Right atrium auricular region (tissue), 2 donors: ENCODE data around the gene SNX9. TPM values are rescaled to one million over a fixed set of nuclear protein-coding genes. Genes with fewer than 3 reads are reported as not detected.

Experiments used
- DNase-seq: peaks from one replicate; pipeline ENCODE4 v3.0.0-alpha.2; 2019; ENCODE audit warnings: low spot score
- H3K27ac ChIP-seq, 2 donors: fragments of 200-600 bp; sonication (generic); 1 replicate in 1 of 2; 2 replicates in 1 of 2; pipeline ENCODE4 v1.5.1; 2016 to 2019
- H3K27me3 ChIP-seq, 2 donors: fragments of 200-600 bp; sonication (generic); one replicate each; pipeline versions ENCODE4 v1.5.1 to v1.6.0; 2017 to 2019
- H3K36me3 ChIP-seq: fragments of 200-600 bp; sonication (generic); one replicate; pipeline ENCODE4 v1.5.1; 2016
- H3K4me1 ChIP-seq, 2 donors: fragments of 200-600 bp; sonication (generic); one replicate each; pipeline versions ENCODE4 v1.5.1 to v1.6.0; 2017 to 2019
- H3K4me3 ChIP-seq, 2 donors: fragments of 200-600 bp; sonication (generic); 1 replicate in 1 of 2; 2 replicates in 1 of 2; pipeline ENCODE4 v1.5.1; 2017 to 2019; ENCODE audit warnings: mild to moderate bottlenecking in 1 of 2, moderate library complexity in 1 of 2
- H3K9me3 ChIP-seq, 2 donors: fragments of 200-600 bp; sonication (generic); one replicate each; pipeline ENCODE4 v1.5.1; 2019
- total RNA-seq, 2 donors: library from RNA; depleted of rRNA; stranded (reverse); fragments of >200 nt; gene quantifications; one replicate each; pipeline ENCODE4 v1.1.0, GENCODE V29; 2016
- TF ChIP-seq, protein P1 (sequence below), 2 donors: fragments of 200-600 bp; sonication (generic); IDR thresholded peaks; one replicate each; pipeline ENCODE4 v1.5.1; 2019; ENCODE audit warnings: antibody characterized with exemption in 2 of 2

The SNX9 gene
- total RNA-seq, 2 donors from 2014 or later: 26.6 to 39.4 TPM

DNA sequence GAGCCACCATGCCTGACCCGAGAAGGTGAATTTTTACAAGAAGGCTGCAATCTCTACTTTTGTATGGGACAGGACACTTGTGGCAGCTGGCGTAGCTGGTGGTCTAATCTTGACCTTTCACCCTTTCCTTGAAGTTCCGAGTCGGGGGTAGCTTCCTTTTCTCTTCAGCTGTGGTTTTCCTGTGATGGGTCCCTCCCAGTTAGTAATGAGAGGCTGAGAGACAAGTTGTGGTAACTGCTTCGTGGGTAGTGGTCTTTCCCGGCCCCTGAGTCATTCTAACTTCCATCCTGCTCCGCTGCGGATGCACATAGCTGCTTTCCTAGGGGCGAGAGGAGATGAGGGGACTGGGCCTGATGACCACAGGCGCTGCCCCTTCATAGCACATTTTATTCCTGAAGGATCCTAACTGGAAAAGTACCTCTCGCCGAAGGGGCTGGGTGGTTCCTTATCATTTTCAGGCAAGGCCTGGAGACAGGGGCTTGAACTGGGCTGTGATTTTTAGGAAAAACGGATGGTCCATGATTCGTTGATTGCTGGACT lies 161.7 kb downstream of the SNX9 start:
- Histone ChIP-seq H3K27me3 (no peaks in the 10 kb centered on the region), H3K9me3 (no peaks in the 10 kb centered on the region), H3K4me3 (no peak overlapping the region), H3K4me1 (peaks cover 0 to 21% of the 10 kb centered on the region in 2 donors), H3K36me3 (no peaks in the 10 kb centered on the region), H3K27ac (no peak overlapping the region)
- no peak for DNase-seq
- TF ChIP-seq, protein P1, sequence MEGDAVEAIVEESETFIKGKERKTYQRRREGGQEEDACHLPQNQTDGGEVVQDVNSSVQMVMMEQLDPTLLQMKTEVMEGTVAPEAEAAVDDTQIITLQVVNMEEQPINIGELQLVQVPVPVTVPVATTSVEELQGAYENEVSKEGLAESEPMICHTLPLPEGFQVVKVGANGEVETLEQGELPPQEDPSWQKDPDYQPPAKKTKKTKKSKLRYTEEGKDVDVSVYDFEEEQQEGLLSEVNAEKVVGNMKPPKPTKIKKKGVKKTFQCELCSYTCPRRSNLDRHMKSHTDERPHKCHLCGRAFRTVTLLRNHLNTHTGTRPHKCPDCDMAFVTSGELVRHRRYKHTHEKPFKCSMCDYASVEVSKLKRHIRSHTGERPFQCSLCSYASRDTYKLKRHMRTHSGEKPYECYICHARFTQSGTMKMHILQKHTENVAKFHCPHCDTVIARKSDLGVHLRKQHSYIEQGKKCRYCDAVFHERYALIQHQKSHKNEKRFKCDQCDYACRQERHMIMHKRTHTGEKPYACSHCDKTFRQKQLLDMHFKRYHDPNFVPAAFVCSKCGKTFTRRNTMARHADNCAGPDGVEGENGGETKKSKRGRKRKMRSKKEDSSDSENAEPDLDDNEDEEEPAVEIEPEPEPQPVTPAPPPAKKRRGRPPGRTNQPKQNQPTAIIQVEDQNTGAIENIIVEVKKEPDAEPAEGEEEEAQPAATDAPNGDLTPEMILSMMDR (IDR thresholded peaks at IDR 0.05): no peak

DNA sequence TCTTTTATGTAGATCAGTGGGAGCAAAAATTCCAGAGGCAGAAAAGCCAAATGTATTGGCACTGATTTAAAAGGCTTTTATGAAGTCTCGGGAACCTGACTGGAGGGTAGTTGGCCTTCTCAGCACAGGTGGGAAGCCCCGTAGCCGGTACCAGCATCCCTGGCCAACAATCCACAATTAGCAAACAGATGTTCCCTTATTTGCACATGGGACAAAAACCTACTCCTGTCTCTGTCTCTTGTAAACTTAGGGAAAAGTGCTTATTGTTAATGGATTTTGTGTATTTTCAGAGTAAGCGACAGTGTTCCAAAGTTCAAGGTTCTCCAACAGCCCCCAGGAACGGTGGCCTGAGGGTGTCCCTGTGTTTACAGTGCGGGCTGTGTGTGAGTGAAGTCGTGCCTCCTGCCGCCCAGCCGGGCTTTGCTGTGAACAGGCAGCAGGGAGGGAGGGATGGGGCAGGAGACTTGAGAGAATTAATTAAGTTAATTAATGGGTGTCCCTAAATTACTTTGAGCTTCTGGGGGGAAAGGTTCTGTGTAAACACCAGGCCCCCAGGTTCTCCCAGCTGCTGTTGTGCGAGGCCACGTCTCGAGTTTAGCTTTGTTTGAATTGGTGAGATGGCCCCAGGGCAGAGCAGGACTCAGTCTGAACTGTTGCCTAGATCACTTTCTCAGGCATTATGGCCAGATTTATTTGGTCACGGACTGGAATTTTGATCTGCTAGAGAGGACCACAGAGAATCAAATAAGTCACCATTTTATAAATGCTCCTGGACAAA lies 162.5 kb downstream of the SNX9 start:
- DNase-seq: no peak
- Histone ChIP-seq H3K9me3 (no peaks in the 10 kb centered on the region), H3K27ac (no peak overlapping the region), H3K27me3 (no peaks in the 10 kb centered on the region), H3K36me3 (no peaks in the 10 kb centered on the region), H3K4me1 (peaks cover 0 to 29% of the 10 kb centered on the region in 2 donors), H3K4me3 (no peak overlapping the region)
- TF ChIP-seq, protein P1 (IDR thresholded peaks at IDR 0.05): no peak

DNA sequence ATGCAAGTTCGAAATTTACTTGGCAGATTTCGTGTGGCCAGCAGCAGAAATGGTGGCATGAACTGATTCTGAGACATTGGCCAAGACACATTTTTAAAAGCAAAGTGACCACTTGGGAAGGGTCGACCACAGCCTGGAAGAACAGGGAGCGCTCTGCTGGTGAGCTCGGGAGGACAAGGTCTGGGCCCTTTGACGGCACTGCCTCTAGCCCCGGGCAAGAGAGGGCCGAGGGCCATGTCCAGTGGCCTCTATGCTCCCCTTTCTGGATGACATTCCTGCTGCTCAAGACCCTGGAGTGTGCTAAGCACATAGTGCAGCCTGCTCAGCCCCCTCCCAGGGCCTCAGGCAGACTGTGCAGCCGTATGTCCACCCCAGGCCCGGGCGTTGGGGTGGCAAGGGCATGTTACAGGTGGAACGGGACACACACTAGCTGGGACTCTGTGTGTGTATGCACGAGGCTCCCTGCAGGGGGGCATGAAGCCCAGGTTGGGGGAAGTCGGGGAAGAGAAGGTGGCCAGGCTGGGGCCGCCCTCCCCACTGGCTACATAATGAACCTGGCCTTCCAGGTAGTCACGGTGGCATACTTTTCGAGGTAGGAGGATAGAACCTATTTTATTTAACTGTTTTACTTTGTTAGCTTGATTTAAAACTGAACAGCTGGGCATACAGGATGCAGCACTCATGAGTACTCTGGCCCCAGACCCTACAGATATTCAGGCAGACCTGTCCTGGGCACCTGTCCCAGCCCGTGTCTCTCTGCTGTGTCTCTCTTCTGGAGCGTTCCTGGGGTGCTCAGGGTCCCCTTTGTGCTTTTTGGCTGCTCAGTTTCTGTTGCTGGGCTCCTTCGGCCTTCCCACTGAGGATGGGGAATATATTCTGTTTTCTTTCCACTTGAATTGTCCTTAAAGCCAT lies 165.0 kb downstream of the SNX9 start:
- Histone ChIP-seq H3K4me3 (no peak overlapping the region), H3K9me3 (no peaks in the 10 kb centered on the region), H3K27ac (peak overlapping the region; percentile 30 to 63), H3K27me3 (no peaks in the 10 kb centered on the region), H3K4me1 (peaks cover 0 to 17% of the 10 kb centered on the region in 2 donors), H3K36me3 (no peaks in the 10 kb centered on the region)
- DNase-seq: no peak
- TF ChIP-seq, protein P1 (IDR thresholded peaks at IDR 0.05): no peak

DNA sequence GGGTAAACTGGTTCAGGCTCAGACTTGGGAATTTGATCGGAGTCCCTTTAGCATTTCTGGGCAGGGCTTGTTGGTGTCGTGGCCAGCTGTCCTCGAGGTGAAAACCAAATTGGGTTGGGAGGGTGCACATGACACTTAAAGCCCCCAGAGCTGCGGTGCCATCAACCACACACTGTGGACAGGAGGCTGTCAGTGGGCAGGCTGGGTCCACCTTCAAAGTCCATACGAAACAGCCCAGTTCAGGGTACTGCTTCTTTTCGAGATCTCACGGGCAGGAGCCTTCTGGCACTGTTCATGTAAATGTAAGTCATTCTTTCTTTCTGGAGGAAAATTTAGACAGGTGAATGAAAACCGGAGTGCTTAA lies 165.6 kb downstream of the SNX9 start:
- no peak overlapping the region for H3K4me3 ChIP-seq
- H3K4me1 ChIP-seq: peaks cover 0 to 17% of the 10 kb centered on the region in 2 donors
- TF ChIP-seq, protein P1 (IDR thresholded peaks at IDR 0.05): no peak
- peak overlapping the region; percentile 30 to 63 for H3K27ac ChIP-seq
- H3K27me3 ChIP-seq: no peaks in the 10 kb centered on the region
- no peaks in the 10 kb centered on the region for H3K36me3 ChIP-seq
- no peak for DNase-seq
- H3K9me3 ChIP-seq: no peaks in the 10 kb centered on the region

DNA sequence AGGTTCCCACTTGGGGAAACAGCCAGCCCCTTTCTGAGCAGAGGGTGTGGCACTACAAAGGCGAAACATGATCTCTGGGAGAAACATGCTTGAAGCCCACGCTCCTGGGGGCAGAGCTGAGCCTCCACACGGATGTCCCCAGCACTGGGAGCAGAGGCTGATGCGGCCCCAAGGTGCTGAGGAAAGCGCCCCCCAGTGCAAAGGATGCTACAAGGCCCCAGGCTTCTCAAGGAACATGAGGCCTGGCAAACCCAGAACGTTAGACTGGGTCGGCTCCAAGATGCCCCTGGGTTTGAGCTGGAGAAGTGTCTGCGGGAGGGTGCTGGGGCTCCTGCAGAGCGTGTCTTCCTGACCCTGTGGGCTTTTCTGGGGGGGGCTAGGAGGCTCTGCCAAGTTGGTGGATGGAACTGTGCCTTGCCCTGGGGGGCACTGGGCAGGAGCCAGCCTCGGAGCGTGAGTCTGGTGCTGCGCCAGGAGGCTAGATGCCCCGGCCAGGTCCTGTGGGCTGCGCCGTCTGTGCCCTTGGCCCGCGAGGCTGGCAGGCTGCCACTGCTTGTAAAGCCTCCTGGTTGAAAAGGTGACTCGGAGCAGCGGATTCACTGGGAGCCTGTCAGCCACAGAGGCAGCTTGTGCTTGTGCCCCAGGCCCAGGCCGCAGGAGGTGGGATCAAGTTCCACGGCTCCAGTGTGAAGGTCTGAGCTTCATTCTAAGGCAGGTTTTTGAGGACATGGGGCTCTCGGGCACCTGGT lies 166.7 kb downstream of the SNX9 start:
- Histone ChIP-seq H3K9me3 (no peaks in the 10 kb centered on the region), H3K27me3 (no peaks in the 10 kb centered on the region), H3K36me3 (no peaks in the 10 kb centered on the region), H3K4me3 (no peak overlapping the region), H3K4me1 (peaks cover 0 to 17% of the 10 kb centered on the region in 2 donors), H3K27ac (peak overlapping the region; percentile 63 to 67)
- TF ChIP-seq, protein P1 (IDR thresholded peaks at IDR 0.05): no peak
- DNase-seq: no peak
